Limb (tissue), 2 donors: Measurements from ENCODE around the gene CNNM2.
"Not testable (repeated sequence)": the region's sequence is repeated elsewhere in the genome, so short reads cannot be mapped to it uniquely, and the experiment has no call there.

ENCODE experiments used
- DNase-seq, 2 donors: peaks; one replicate each; pipeline ENCODE4 v3.0.0-alpha.2; 2016; ENCODE audit errors: extremely low spot score in 2 of 2

CNNM2 gene

GRCh38 chr10:103038570-103038969 lies 120.5 kb downstream of the CNNM2 start:
- no peak for DNase-seq

GRCh38 chr10:103040418-103040817 lies 122.3 kb downstream of the CNNM2 start:
- DNase-seq = no peak

- no peak for DNase-seq
Observed at GRCh38 chr10:103041391-103041790, 123.3 kb downstream of the CNNM2 start.

GRCh38 chr10:103042129-103042528 lies 124.0 kb downstream of the CNNM2 start:
- DNase-seq = no peak

GRCh38 chr10:103042908-103043307 lies 124.8 kb downstream of the CNNM2 start:
- no peak for DNase-seq

GRCh38 chr10:103044942-103045489 lies 126.9 kb downstream of the CNNM2 start:
- DNase-seq = peak in 1 of 2 donors; percentile 24

GRCh38 chr10:103045961-103046360 lies 127.9 kb downstream of the CNNM2 start:
- DNase-seq = no peak

GRCh38 chr10:103047381-103047780 lies 129.3 kb downstream of the CNNM2 start:
- no peak for DNase-seq

- no peak for DNase-seq
Observed at GRCh38 chr10:103049237-103049636, 131.1 kb downstream of the CNNM2 start.

- no peak for DNase-seq
Observed at GRCh38 chr10:103053659-103054581, 135.8 kb downstream of the CNNM2 start.

- no peak for DNase-seq
Observed at GRCh38 chr10:103054621-103055020, 136.5 kb downstream of the CNNM2 start.

GRCh38 chr10:103055105-103055504 lies 137.0 kb downstream of the CNNM2 start:
- no peak for DNase-seq

GRCh38 chr10:103058034-103058433 lies 139.9 kb downstream of the CNNM2 start:
- DNase-seq = no peak

GRCh38 chr10:103060575-103060974 lies 142.5 kb downstream of the CNNM2 start:
- no peak for DNase-seq

GRCh38 chr10:103062854-103063590 lies 144.9 kb downstream of the CNNM2 start:
- no peak for DNase-seq

- no peak for DNase-seq
Observed at GRCh38 chr10:103064956-103065355, 146.9 kb downstream of the CNNM2 start.

GRCh38 chr10:103066141-103067098 lies 148.3 kb downstream of the CNNM2 start:
- no peak for DNase-seq

GRCh38 chr10:103067099-103067477 lies 149.0 kb downstream of the CNNM2 start:
- not testable (repeated sequence) for DNase-seq

- DNase-seq = no peak
Observed at GRCh38 chr10:103067484-103067883, 149.4 kb downstream of the CNNM2 start.

- DNase-seq = no peak
Observed at GRCh38 chr10:103067956-103068355, 149.9 kb downstream of the CNNM2 start.
